HG03159 (cell line): ENCODE results near the gene TMF1.

Source experiments
- ATAC-seq: cut with Tn5 transposase; IDR thresholded peaks from one replicate; pipeline ENCODE4 v1.9.1; 2021; ENCODE audit warnings: mild to moderate bottlenecking, moderate library complexity; ENCODE audit not compliant: unreplicated experiment

The TMF1 gene

GRCh38 chr3:68977486-68978167 lies 74.5 kb downstream of the TMF1 start:
- no peak for ATAC-seq

- no peak for ATAC-seq
Observed at GRCh38 chr3:68974711-68975110, 77.4 kb downstream of the TMF1 start.

DNA sequence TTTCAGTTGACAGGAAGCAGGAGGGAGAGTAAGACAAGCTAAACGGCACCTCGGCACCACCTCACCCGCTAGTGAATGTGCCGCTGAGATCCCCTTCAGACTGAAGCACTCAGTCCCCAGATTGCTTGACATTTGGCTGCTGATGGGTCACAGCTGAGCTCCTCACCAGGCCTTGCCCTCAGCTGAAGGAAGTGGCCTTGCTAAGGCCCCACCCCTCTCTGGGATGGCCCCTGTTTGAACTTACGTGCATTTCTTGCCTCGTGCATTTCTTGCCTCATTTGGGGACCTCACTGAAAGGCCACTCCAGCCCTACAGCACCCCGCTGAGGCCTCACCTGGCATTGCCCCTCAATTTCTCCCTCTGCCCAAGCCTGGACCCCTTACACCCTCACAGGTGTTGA lies 78.5 kb downstream of the TMF1 start:
- no peak for ATAC-seq

GRCh38 chr3:68972358-68972979 lies 79.7 kb downstream of the TMF1 start:
- peak; percentile 79 for ATAC-seq
